ELF-1 (cell line): ENCODE measurements around the gene LONRF3.

Source experiments
- DNase-seq: peaks from one replicate; pipeline ENCODE4 v3.0.0-alpha.2; 2016; ENCODE audit warnings: low read depth, low spot score

LONRF3 gene

GRCh38 chrX:118974088-118974907 lies at the start of gene LONRF3:
TSS of gene LONRF3 (plus strand) at chrX:118974618. CDS start at chrX:118974781, 163 bp downstream.
- DNase-seq = peak; percentile 54

- DNase-seq = no peak
These were observed 46.3 kb upstream of the LONRF3 start for GRCh38 chrX:118928151-118928550.

- DNase-seq = no peak
These were observed 39.1 kb upstream of the LONRF3 start for GRCh38 chrX:118935352-118935751.

GRCh38 chrX:118941147-118941546 lies 33.3 kb upstream of the LONRF3 start:
- no peak for DNase-seq

GRCh38 chrX:118943102-118943501 lies 31.3 kb upstream of the LONRF3 start:
- DNase-seq = no peak

- DNase-seq = no peak
These were observed 28.5 kb upstream of the LONRF3 start for GRCh38 chrX:118945921-118946320.

- DNase-seq = no peak
These were observed 26.1 kb upstream of the LONRF3 start for GRCh38 chrX:118948270-118948669.

GRCh38 chrX:118961866-118962560 lies 12.4 kb upstream of the LONRF3 start:
- DNase-seq = no peak

GRCh38 chrX:118963159-118963558 lies 11.3 kb upstream of the LONRF3 start:
- no peak for DNase-seq

GRCh38 chrX:118964252-118964651 lies 10.2 kb upstream of the LONRF3 start:
- no peak for DNase-seq

- no peak for DNase-seq
These were observed 9.0 kb upstream of the LONRF3 start for GRCh38 chrX:118965395-118965794.

- DNase-seq = peak; percentile 48
These were observed 6.4 kb upstream of the LONRF3 start for GRCh38 chrX:118968031-118968430.

- DNase-seq = peak; percentile 21
These were observed 2.9 kb upstream of the LONRF3 start for GRCh38 chrX:118971552-118971951.

- DNase-seq = peak; percentile 35
These were observed 880 bp upstream of the LONRF3 start for GRCh38 chrX:118973389-118974087.

- DNase-seq = peak; percentile 70
These were observed 672 bp downstream of the LONRF3 start for GRCh38 chrX:118974908-118975671.

- peak; percentile 66 for DNase-seq
These were observed 1.6 kb downstream of the LONRF3 start for GRCh38 chrX:118975831-118976598.

GRCh38 chrX:118976599-118977340 lies 2.4 kb downstream of the LONRF3 start:
- peak; percentile 45 for DNase-seq

GRCh38 chrX:118977424-118977823 lies 3.0 kb downstream of the LONRF3 start:
- no peak for DNase-seq

- no peak for DNase-seq
These were observed 4.0 kb downstream of the LONRF3 start for GRCh38 chrX:118978451-118978850.

GRCh38 chrX:118980761-118981160 lies 6.3 kb downstream of the LONRF3 start:
- DNase-seq = no peak
